HG02973 (cell line): ENCODE data around the gene ANKFN1.

ENCODE experiments used
- ATAC-seq: cut with Tn5 transposase; IDR thresholded peaks from one replicate; pipeline ENCODE4 v1.9.1; 2021; ENCODE audit warnings: moderate library complexity; ENCODE audit not compliant: unreplicated experiment

Gene ANKFN1

GRCh38 chr17:56497132-56497531 lies 343.9 kb downstream of the ANKFN1 start:
- no peak for ATAC-seq

GRCh38 chr17:56499799-56500388 lies 346.6 kb downstream of the ANKFN1 start:
- no peak for ATAC-seq

- ATAC-seq, result no peak
Observed at GRCh38 chr17:56502120-56502654, 348.9 kb downstream of the ANKFN1 start.

- no peak for ATAC-seq
Observed at GRCh38 chr17:56505154-56505756, 352.0 kb downstream of the ANKFN1 start.

GRCh38 chr17:56506349-56506748 lies 353.1 kb downstream of the ANKFN1 start:
- no peak for ATAC-seq

- ATAC-seq, result no peak
Observed at GRCh38 chr17:56510554-56511342, 357.5 kb downstream of the ANKFN1 start.

- ATAC-seq, result no peak
Observed at GRCh38 chr17:56514264-56514663, 361.0 kb downstream of the ANKFN1 start.

GRCh38 chr17:56514899-56515298 lies 361.6 kb downstream of the ANKFN1 start:
- ATAC-seq, result no peak

GRCh38 chr17:56521414-56522141 lies 368.3 kb downstream of the ANKFN1 start:
- ATAC-seq, result no peak

GRCh38 chr17:56523042-56523441 lies 369.8 kb downstream of the ANKFN1 start:
- no peak for ATAC-seq

- ATAC-seq, result no peak
Observed at GRCh38 chr17:56528696-56529095, 375.4 kb downstream of the ANKFN1 start.

- no peak for ATAC-seq
Observed at GRCh38 chr17:56532926-56533325, 379.7 kb downstream of the ANKFN1 start.

GRCh38 chr17:56536766-56537165 lies 383.5 kb downstream of the ANKFN1 start:
- no peak for ATAC-seq

GRCh38 chr17:56540836-56541235 lies 387.6 kb downstream of the ANKFN1 start:
- no peak for ATAC-seq

GRCh38 chr17:56543280-56543679 lies 390.0 kb downstream of the ANKFN1 start:
- ATAC-seq, result no peak

GRCh38 chr17:56545106-56545505 lies 391.8 kb downstream of the ANKFN1 start:
- ATAC-seq, result no peak

- ATAC-seq, result no peak
Observed at GRCh38 chr17:56545930-56546329, 392.7 kb downstream of the ANKFN1 start.

- ATAC-seq, result no peak
Observed at GRCh38 chr17:56548661-56549060, 395.4 kb downstream of the ANKFN1 start.

- no peak for ATAC-seq
Observed at GRCh38 chr17:56549501-56549900, 396.2 kb downstream of the ANKFN1 start.

GRCh38 chr17:56557682-56558081 lies 404.4 kb downstream of the ANKFN1 start:
- ATAC-seq, result no peak

GRCh38 chr17:56558088-56558487 lies 404.8 kb downstream of the ANKFN1 start:
- ATAC-seq, result no peak
